Sigmoid colon (tissue), 4 donors: ENCODE results near the gene GARRE1.

Source experiments
- POLR2AphosphoS5 ChIP-seq, 4 donors: sonication (generic); formaldehyde crosslinking; IDR thresholded peaks; one replicate each; pipeline ENCODE4 v1.6.1; 2017; ENCODE audit warnings: antibody characterized with exemption in 4 of 4
- TF ChIP-seq, protein P1 (sequence below), 4 experiments: fragments of 450-650 bp in 3 of 4; fragments of 200-600 bp in 1 of 4; IDR thresholded peaks; one replicate each; pipeline ENCODE4 v1.5.1; 2016 to 2019; ENCODE audit warnings: antibody characterized with exemption in 4 of 4, mild to moderate bottlenecking in 3 of 4, moderate library complexity in 2 of 4

- TF ChIP-seq, protein P1, sequence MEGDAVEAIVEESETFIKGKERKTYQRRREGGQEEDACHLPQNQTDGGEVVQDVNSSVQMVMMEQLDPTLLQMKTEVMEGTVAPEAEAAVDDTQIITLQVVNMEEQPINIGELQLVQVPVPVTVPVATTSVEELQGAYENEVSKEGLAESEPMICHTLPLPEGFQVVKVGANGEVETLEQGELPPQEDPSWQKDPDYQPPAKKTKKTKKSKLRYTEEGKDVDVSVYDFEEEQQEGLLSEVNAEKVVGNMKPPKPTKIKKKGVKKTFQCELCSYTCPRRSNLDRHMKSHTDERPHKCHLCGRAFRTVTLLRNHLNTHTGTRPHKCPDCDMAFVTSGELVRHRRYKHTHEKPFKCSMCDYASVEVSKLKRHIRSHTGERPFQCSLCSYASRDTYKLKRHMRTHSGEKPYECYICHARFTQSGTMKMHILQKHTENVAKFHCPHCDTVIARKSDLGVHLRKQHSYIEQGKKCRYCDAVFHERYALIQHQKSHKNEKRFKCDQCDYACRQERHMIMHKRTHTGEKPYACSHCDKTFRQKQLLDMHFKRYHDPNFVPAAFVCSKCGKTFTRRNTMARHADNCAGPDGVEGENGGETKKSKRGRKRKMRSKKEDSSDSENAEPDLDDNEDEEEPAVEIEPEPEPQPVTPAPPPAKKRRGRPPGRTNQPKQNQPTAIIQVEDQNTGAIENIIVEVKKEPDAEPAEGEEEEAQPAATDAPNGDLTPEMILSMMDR (IDR thresholded peaks at IDR 0.05): no peak
- no peak for TF ChIP-seq POLR2AphosphoS5 (IDR thresholded peaks at IDR 0.05)
Measured at GRCh38 chr19:34291235-34291634, 36.9 kb downstream of the GARRE1 start.
